NCI-H2196 treated with DMSO at 0.1 percent for 48 hours (cell line): Measurements from ENCODE around the gene SOX2.

Source experiments
- DNase-seq: peaks from one replicate; lab custom pipeline; 2025; ENCODE audit not compliant: unreplicated experiment; lab: John Stamatoyannopoulos, UW

The SOX2 gene

DNA sequence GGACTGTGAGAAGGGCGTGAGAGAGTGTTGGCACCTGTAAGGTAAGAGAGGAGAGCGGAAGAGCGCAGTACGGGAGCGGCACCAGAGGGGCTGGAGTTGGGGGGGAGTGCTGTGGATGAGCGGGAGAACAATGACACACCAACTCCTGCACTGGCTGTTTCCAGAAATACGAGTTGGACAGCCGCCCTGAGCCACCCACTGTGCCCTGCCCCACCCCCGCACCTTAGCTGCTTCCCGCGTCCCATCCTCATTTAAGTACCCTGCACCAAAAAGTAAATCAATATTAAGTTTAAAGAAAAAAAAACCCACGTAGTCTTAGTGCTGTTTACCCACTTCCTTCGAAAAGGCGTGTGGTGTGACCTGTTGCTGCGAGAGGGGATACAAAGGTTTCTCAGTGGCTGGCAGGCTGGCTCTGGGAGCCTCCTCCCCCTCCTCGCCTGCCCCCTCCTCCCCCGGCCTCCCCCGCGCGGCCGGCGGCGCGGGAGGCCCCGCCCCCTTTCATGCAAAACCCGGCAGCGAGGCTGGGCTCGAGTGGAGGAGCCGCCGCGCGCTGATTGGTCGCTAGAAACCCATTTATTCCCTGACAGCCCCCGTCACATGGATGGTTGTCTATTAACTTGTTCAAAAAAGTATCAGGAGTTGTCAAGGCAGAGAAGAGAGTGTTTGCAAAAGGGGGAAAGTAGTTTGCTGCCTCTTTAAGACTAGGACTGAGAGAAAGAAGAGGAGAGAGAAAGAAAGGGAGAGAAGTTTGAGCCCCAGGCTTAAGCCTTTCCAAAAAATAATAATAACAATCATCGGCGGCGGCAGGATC, at the start of gene SOX2:
Gene SOX2 (plus strand): TSS at position 601 of the 811 bp plus-strand sequence. CDS start 436 bp downstream, outside the sequence.
- peak; percentile 98 for DNase-seq

DNA sequence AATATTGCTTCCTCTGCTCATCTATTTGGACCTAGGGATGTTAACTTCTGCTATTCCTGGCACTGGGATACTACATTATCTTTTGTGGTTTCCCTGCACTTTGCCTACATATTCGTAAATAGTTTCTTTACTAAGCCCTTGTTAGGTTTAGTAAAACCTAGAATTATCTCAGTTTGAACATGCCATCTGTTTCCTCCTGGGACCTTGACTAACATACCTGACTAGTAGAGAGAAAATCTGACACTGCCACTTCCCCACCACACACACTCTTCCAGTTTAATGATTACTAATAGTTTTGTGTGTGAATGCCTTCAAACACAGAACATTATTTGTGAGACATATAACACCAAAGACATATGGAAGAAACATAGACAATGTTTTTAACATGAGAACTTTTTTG, 28.2 kb upstream of the SOX2 start:
- no peak for DNase-seq

DNA sequence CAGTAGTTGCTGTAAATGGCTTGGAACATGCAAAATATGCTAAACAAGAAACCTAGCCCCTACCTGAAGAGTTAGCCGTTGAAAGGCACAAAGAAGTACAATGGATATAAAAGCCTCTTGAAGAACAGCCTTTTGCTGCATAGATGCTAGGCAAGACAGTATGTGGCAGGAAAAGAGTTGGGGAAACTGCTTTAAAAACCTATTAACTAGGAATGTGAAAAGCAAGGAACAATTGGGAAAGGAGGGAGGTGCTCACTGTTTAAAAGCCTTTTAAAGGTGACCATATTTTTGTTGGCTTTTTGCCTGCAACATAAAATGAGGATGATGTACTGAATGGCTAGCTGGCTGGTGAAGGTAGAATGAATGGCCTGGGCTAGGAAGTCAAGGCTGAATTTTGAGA, 24.5 kb upstream of the SOX2 start:
- no peak for DNase-seq

DNA sequence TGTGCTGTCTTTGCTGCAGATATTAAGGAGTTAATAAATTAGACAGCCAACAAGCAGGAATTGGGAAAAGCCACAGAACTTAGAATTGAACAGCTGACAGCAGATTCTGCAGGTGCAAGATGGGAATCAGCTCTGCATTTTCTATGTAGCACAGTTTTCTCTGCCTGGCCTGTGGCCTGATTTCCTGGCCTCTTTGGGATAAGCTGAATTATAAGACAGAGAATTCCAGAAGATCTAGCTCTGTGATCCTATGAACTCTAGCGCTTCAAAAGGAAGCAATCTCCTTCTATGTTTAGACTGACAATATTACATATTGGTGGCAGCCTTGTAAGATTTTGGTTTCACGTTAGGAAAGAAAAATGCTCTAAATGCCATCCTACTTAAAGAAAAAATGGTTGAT, 24.0 kb upstream of the SOX2 start:
- no peak for DNase-seq

DNA sequence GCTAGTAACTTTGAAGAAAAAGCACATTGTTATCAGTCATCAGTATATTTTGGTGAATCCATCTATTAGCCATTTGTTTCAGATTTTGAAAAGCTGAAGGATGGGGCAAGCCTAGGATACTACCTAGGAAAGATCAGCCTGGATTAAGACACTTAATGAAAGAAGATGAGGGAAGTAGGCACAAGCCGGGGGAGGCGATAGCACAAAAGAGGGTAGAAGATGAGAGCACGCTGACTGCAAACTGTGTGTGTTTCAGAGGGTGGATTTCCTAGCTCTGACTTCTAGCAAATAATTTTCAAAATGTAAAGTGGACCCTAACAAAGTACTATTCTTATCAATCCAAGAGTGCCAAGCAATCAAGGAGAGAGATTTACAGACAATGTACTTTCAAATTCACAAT, 22.2 kb upstream of the SOX2 start:
- DNase-seq, result no peak

DNA sequence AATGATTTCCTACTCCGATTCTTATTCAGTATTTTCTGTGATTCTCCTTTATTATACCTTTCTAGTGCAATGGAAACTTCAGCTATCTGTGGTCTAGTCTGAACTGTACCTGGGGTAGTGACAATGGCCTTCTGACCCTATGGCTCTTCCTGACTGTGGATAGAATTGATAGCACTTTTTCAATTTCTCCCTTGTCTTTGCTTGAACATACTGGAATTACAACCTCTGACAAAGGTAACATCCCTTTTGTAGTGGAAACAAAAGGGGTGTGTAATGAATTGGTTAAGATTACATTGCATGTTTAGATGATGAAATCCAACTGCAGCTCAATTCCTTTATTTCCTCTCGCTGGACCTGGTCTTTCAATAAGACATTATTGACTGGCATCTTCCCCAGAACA, 21.0 kb upstream of the SOX2 start:
- DNase-seq, result no peak

DNA sequence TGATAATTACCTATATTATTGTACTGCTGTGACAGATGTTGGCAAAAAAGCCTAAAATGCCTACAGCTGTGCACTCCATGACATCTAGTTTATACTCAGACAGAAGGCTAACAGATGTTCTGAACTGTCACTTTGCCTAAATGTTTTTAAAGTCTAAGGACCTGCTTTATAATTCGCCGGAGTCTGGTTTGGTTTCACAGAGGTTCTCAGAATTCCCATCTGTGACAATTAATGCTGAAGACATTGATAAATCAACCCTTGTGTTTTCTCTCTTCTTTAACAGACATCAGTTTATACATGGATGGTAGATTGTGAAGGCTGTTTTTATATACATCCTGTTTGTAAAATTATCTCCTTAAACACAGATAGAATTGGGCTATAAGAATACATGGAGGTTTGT, 19.8 kb upstream of the SOX2 start:
- DNase-seq, result no peak

DNA sequence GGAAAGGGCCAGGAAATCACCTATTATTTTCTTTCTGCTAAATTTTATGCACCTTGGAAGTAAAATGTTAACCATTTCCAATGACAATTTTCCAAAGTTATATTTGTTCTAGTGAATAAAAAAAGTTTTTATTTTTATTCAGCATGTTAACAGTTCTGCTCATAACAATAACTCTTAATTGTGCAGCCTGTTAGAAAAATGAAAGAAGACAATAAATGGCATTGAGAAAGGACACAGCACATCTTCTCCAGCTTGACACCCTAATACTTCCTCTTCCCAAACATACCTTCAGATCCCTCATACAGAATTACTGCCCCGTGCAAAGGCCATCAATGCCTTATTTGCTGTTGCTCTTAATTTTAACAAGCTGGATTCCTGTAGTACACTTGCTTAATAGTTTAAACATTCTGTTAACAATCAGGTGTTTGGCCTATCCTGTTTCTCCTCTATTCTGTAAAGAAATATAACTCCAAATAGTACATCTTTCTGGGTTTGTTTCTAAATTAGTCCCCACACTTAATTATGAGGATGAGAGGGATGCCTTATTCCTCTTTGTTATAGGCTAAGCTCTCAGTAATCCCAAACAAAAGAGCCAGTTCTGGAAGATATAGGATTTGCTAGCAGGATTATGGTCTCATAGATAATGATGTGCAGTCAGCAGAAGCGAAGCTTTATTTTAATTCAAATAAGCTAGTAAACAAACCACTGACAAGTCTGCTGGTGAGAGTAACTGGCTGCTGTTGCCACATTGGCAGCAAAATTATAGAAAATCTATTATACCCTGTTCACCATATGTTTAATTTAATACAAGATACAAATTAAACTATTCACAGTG, 19.2 kb upstream of the SOX2 start:
- DNase-seq, result no peak

DNA sequence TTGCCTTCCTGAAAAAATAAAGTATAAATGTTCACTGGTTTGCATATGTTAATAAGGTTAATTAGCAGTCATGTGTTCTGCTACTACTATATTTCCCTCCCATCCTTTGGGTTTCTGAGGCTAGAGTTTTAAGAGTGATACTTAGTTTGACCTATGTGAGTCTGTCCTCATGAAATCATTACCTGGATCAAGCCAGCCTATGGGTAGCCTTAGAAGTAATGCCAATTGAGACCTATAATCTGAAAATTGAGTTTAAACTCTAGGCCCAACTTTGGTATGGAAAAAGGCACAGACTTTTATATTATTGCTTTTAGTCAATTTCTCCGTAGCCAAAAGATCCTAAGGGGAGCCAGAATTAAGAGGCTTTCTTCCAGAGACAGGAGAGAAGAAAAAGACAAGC, 18.4 kb upstream of the SOX2 start:
- DNase-seq, result no peak

DNA sequence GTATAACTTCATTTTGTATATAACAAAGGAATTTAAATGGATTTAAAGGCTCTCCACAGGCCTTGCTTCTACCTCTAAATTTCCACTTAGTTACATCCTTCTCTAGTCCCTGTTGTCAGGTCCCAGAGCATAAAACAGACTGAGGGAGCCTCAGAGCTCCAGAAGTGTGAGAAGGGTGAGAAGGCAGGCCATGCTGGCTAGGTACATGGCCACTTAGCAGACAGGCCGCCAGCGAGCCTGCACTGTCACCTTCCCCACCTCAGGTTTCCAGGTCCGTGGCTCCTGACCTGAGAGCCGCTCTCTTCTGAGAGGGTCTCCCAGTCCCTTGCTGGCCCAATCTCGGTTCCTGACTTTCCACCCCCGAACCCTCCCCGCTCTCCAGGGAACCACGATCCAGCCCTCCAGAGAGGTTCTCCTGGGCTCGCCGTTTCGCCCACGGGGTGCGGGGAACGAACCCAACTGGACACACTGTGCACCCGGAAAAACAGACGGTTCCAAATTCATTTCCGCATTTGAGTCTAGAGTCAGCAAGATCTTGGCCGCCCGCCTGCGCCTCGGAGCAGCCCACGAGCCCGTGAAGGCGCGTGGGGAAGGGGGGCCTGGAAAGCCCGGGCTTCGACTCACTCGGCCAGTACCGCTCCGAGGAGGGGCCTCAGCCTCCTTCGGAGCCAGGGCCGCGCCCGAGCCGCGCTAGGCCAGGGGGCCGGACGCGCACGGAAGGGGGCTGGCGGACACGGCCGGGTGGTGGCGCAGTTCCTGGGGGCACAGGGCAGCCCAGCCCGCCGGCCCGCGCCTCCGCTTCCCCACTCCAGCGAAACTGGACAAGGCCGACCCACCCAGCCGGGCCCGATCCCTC, 16.7 kb upstream of the SOX2 start:
- no peak for DNase-seq

DNA sequence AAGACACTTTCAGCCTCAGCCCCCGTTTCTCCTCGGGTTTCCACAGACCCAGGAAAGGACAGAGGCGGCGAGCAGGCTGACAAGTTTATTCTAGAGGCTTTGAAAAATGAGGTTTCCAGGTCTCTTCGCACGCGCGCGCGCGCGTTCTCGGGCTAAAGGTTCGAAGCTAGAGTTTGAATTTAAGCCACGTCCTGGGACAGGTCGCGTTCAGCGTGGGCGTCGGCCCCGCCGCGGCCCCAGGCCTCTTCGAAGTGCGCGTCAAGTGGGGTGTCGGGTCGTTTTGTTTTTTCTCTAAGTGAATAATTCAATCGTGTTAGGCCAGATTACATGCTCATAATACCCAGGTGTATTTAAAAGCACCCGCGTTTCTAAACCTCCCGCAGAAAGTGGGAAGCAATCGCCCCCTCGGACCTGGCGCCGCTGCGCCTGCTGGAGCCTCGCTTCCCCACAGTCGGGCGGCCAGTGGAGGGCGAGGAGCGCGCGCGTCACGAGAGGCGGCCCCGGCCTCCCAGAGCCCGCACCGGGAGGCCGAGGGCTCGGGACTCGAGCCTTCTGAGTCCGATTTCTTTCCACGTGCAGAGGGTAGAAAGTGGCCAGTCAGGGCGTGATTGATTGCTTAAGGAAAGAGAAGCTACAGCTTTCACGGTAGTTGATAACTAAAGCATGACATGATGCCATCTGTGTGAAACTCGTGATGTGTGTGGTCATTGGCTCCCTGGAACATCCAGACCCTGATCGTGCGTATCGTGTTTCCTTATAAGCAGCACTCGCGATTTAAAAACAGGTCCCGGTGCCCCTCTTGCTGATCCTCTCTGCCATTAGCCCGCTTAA, 15.8 kb upstream of the SOX2 start:
- DNase-seq, result no peak

DNA sequence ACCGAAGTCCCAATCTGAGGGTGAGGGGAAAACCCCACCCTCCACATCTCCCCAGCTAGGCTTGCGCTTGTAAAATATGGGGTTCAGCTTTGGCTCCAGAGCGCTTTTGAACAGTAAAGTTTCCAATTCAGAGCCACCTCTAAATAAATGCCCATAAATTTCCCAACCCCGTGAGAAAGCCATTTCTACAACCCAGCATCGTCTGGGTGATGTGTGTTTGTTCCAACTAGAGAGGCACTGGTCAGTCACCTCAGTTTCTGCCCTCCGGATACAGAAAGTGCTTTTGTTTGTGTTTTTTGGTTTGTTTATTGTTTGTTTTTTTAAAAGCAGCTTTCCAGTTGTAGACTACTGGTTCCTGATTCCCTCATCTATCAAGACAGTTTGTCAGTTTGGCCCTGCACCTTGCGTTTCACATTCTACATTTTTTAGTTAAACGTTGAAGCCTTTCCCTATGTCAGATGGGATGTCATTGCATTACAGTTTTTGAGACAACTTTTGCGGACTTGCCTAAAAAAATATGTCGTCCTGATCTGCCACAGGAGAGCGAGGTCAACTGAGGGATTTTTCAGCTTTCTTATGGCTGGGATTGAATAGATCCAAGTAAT, 15.0 kb upstream of the SOX2 start:
- no peak for DNase-seq

DNA sequence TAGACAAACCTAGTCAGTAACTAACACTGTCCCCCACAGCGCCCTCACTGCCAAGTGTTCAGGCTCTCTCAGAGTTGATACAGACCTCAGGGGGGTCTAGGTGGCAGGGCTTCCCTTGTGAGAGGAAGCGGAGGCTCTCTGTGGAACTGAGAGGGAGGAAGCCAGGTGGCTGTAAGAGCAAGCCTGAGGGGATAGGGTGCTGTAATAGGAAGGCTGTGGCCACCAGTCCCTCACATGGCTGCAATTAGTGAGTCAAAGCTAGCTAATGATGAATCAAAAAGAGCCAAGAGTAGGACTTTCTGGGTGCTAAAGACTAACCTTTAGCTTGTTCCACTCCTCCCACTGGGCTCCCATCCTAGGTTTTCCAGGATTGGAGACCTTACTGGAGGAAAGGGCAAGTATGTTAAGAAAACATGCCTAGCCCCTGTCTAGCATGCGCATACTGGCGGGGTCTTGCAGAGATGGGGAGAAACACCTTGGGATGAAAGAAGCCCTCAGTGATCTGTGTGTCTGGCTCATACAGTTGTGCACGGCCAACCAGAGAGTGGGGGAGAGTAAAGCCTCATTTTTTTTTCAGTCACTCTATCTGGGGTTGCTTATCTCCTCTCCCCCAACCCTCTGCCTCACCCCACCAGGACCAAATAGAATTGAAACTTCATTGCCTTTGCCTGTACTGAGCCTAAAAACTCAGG, 13.3 kb upstream of the SOX2 start:
- DNase-seq, result no peak

DNA sequence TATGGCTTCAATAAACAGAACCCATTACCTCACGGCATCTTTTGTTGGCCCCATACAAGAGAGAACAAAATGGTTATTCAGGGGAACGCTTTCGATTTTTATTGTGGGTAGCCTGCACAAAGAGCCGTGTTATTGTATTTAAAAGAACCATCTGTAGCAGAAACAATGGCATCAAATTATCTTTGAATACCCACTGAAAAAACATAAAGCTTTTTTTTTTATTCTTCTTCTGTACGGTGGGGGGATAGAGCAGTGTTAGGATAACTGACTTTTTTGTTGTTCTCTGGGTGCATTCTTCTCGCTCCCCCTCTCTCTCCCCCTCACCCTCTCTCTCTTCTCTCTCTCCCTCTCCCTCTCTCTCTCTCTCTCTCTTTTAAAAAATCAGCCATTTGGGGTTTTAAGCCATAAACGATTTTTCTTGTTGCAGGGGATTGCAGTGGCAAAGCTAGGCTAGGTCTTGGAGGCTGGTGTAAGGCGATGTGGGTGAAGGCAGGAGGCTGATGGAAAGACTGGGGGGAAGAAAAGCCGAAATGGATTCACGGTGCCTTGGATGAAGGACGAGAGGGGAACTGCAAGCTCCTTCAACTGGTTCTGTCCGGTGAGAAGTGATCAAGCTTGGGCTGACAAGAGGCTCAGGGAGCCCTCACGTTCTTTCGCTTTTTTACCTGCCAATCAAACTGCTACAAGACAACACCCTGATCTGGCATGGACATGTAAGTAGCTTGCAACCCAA, 12.4 kb upstream of the SOX2 start:
- DNase-seq, result no peak

DNA sequence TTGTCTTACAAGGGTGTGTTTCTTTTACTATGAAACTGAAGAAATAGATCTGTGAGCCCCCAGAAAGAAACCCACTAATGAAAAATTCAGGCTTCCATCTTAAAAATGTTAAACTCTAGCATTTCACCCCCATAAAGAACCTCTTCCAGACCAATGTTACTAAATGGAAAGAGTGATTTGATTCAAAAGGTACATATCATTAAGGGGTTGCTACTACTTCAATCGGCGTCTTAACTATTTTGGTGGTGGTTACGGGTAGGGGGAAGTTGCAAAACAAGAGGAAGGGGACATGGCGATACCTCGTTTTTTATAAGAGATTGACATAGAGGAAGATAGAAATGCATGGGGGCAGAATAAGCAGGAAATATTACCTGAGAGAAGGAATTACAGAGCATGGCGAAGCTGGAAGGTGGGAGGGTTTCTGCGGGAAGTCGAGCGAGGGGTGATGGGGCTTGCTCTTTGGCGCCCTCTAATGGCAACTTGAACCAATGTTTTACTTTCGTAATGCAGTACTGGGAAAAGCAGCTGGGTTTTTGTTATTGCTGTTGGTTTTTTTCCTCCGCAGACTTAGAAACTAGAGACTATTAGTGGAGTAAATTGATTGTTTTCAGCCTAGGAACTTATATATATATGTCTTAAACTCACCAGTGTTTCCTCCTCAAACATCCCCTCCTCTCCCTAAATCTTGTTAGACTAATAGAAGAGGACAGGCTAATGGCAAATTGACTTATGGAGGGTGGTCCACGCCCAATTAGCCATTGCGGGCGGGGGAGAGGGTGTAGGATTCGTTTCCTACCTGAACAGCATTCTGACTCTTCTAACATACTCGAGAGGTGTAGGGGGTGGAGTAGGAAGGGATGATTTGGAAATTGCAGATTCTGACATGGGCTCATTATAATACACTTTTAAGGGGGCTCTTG, 11.3 kb upstream of the SOX2 start:
- peak; percentile 81 for DNase-seq

DNA sequence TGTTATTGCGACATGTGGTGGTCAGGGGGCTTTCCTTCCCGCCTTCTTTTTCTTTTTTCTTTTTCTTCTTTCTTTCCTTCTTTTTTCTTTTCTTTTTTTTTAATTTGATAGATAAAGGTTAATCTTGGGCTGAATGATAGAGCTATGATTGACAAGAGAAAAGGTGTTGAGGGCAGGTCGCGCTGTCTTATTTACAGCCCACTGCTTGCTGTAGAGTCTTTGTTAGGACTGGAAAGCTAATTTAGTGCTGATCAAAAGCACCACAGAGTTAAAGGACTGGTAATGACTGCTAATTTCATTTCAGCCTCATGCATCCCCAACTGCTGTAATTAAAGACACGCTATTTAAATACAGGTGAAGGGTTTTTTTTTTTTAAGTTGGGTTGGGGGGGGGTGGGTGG, 10.6 kb upstream of the SOX2 start:
- DNase-seq, result no peak

DNA sequence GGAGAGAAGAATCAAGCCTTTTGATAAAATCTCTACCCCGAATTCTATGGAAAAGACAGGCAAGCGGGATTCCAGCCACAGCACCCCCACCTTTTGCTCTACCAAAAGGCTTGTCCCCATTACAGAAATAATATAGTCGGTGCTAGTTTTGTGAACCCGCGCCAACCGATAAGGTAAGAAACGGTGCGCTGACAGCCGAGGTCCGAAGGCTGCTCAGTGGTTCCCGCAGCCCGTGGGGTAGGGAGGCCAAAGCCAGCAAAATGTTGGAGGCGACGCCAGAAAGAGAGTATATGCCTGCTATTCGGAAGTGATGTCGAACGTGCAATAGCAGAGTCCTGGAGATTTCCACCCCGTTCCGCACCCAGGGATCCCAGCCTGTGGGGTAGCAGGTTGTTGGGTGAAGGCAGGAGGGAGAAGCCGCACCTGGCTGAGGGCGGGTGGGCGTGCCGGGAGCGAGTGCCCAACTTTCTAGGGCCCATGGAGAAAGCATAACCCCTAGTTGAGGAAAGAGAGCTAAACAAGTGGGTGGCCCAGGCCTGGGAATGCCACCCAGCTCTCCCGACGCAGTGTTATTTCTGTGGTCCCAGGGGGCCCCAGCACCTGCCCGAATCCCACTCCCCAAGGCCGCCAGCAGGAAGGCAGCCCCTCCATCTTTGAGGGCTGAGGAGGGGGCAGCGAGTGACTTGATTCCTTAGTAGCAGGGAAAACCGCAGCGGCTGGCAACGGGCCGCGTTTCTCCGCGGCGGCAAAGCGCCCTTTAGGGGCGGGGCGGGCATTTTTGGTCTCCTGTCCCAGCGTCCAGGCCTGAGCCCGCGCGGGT, 7.9 kb upstream of the SOX2 start:
- no peak for DNase-seq
